Measurements from ENCODE around the gene INSR. TPM values are rescaled to one million over a fixed set of nuclear protein-coding genes. Genes with fewer than 3 reads are reported as not detected.

Gene INSR
- total and polyA plus RNA-seq, 12 donors = 20.2 to 157 (median 99.0) TPM

GRCh38 chr19:7263066-7263465 lies 31.1 kb downstream of the INSR start:
- peaks cover 12 to 85% (median 48%) of the 10 kb centered on the region in 9 donors for H3K4me1 ChIP-seq
- 86 to 88% methylated on average over 3 of the region's 3 CpGs for WGBS, 2 donors
- H3K4me3 ChIP-seq = no peak overlapping the region

GRCh38 chr19:7262470-7262869 lies 31.7 kb downstream of the INSR start:
- Histone ChIP-seq H3K27me3 (no peaks in the 10 kb centered on the region), H3K36me3 (peaks cover 0 to 25% (median 8%) of the 10 kb centered on the region in 9 donors), H3K27ac (peak overlapping the region in 3 of 10 donors; percentile 12 to 44 (median 20)), H3K9me3 (peaks cover 0 to 6% (median 0%) of the 10 kb centered on the region in 11 donors), H3K4me3 (no peak overlapping the region), H3K4me1 (peaks cover 12 to 88% (median 52%) of the 10 kb centered on the region in 9 donors)
- ATAC-seq (no peak), DNase-seq (no peak)
- no peak for TF ChIP-seq CTCF (IDR thresholded peaks at IDR 0.05)
- intact Hi-C loops (cut with DNase I) = no loop called here
- 80 to 83% methylated on average over 6 of the region's 6 CpGs for WGBS, 2 donors

More at GRCh38 chr19:7263066-7263465, 31.1 kb downstream of the INSR start:
- ATAC-seq (no peak), DNase-seq (no peak)
- no peak for TF ChIP-seq CTCF (IDR thresholded peaks at IDR 0.05)
- Histone ChIP-seq H3K27me3 (no peaks in the 10 kb centered on the region), H3K9me3 (peaks cover 0 to 6% (median 0%) of the 10 kb centered on the region in 11 donors), H3K27ac (peak overlapping the region in 2 of 10 donors; percentile 23 to 44), H3K36me3 (peaks cover 0 to 31% (median 9%) of the 10 kb centered on the region in 9 donors)
- intact Hi-C loops (cut with DNase I) = no loop called here

- peak overlapping the region in 4 of 10 donors; percentile 28 to 43 (median 38) for H3K27ac ChIP-seq
- DNase-seq (no peak), ATAC-seq (peak in 1 of 8 donors; percentile 37)
- no peak overlapping the region for H3K4me3 ChIP-seq
- no peaks in the 10 kb centered on the region for H3K9me3 ChIP-seq
- WGBS, 2 donors = 62 to 67% methylated on average over 7 of the region's 7 CpGs
- TF ChIP-seq CTCF (IDR thresholded peaks at IDR 0.05) = no peak
- intact Hi-C loops (cut with DNase I) = no loop called here
- H3K36me3 ChIP-seq = peaks cover 0 to 6% (median 0%) of the 10 kb centered on the region in 9 donors
- H3K4me1 ChIP-seq = peaks cover 12 to 94% (median 56%) of the 10 kb centered on the region in 9 donors
- no peaks in the 10 kb centered on the region for H3K27me3 ChIP-seq
These were observed 34.1 kb downstream of the INSR start for GRCh38 chr19:7260161-7260560.

GRCh38 chr19:7258840-7259395 lies 35.3 kb downstream of the INSR start:
- 92 to 93% methylated on average over 6 of the region's 6 CpGs for WGBS, 2 donors
- H3K27me3 ChIP-seq = no peaks in the 10 kb centered on the region
- TF ChIP-seq CTCF (IDR thresholded peaks at IDR 0.05) = no peak
- H3K36me3 ChIP-seq = peaks cover 0 to 4% (median 0%) of the 10 kb centered on the region in 9 donors
- DNase-seq (no peak), ATAC-seq (no peak)
- peak overlapping the region in 3 of 10 donors; percentile 31 to 45 (median 36) for H3K27ac ChIP-seq
- H3K4me1 ChIP-seq = peaks cover 12 to 93% (median 58%) of the 10 kb centered on the region in 9 donors
- no peak overlapping the region for H3K4me3 ChIP-seq
- intact Hi-C loops (cut with DNase I) = no loop called here
- no peaks in the 10 kb centered on the region for H3K9me3 ChIP-seq

All from heart right ventricle (tissue), 16 donors.